ENCODE results near the gene PLEKHA1.

PLEKHA1 gene

GRCh38 chr10:122379537-122379936 is 5.0 kb downstream of the PLEKHA1 start:
- DNase-seq = no peak

- no peak for DNase-seq
Measured at GRCh38 chr10:122380703-122381102, 6.2 kb downstream of the PLEKHA1 start.

GRCh38 chr10:122381680-122382079 is 7.2 kb downstream of the PLEKHA1 start:
- no peak for DNase-seq

GRCh38 chr10:122386514-122386913 is 12.0 kb downstream of the PLEKHA1 start:
- DNase-seq = no peak

GRCh38 chr10:122387572-122387971 is 13.1 kb downstream of the PLEKHA1 start:
- DNase-seq = no peak

- no peak for DNase-seq
Measured at GRCh38 chr10:122388287-122388997, 13.9 kb downstream of the PLEKHA1 start.

- no peak for DNase-seq
Measured at GRCh38 chr10:122390271-122390670, 15.8 kb downstream of the PLEKHA1 start.

- no peak for DNase-seq
Measured at GRCh38 chr10:122390679-122391078, 16.2 kb downstream of the PLEKHA1 start.

GRCh38 chr10:122391875-122392274 is 17.4 kb downstream of the PLEKHA1 start:
- no peak for DNase-seq

- no peak for DNase-seq
Measured at GRCh38 chr10:122392835-122393234, 18.3 kb downstream of the PLEKHA1 start.

- DNase-seq = no peak
Measured at GRCh38 chr10:122393288-122393687, 18.8 kb downstream of the PLEKHA1 start.

GRCh38 chr10:122402548-122403131 is 28.1 kb downstream of the PLEKHA1 start:
- no peak for DNase-seq

- no peak for DNase-seq
Measured at GRCh38 chr10:122404576-122404975, 30.1 kb downstream of the PLEKHA1 start.

- no peak for DNase-seq
Measured at GRCh38 chr10:122407375-122408125, 33.0 kb downstream of the PLEKHA1 start.

GRCh38 chr10:122413327-122413726 is 38.8 kb downstream of the PLEKHA1 start:
- DNase-seq = no peak

- no peak for DNase-seq
Measured at GRCh38 chr10:122417667-122418066, 43.2 kb downstream of the PLEKHA1 start.

- DNase-seq = no peak
Measured at GRCh38 chr10:122419016-122419415, 44.5 kb downstream of the PLEKHA1 start.

GRCh38 chr10:122419876-122420623 is 45.5 kb downstream of the PLEKHA1 start:
- peak; percentile 66 for DNase-seq

GRCh38 chr10:122420624-122421007 is 46.1 kb downstream of the PLEKHA1 start:
- DNase-seq = peak; percentile 11

GRCh38 chr10:122421054-122421625 is 46.6 kb downstream of the PLEKHA1 start:
- peak; percentile 2 for DNase-seq

- DNase-seq = no peak
Measured at GRCh38 chr10:122421742-122422141, 47.2 kb downstream of the PLEKHA1 start.

GRCh38 chr10:122422266-122422989 is 47.9 kb downstream of the PLEKHA1 start:
- no peak for DNase-seq
